Mesodermal cell (in vitro differentiated cells): ENCODE measurements around the gene IGSF3.

Experiments
- H3K27ac ChIP-seq: 2 replicates; pipeline ENCODE4 v1.7.0; 2013; ENCODE audit warnings: mild to moderate bottlenecking, low read depth, low read length, moderate library complexity; ENCODE audit not compliant: severe bottlenecking
- H3K36me3 ChIP-seq: 2 replicates; pipeline ENCODE4 v1.7.1; 2013; ENCODE audit warnings: mild to moderate bottlenecking, low read length, moderate library complexity; ENCODE audit not compliant: control insufficient read depth, insufficient read depth
- H3K4me1 ChIP-seq: one replicate; pipeline ENCODE4 v1.7.1; 2013; ENCODE audit warnings: mild to moderate bottlenecking, low read length; ENCODE audit not compliant: insufficient read depth, control insufficient read depth, poor library complexity, severe bottlenecking
- H3K4me3 ChIP-seq: 2 replicates; pipeline ENCODE4 v1.7.0; 2013; ENCODE audit warnings: low read length, control low read depth, mild to moderate bottlenecking; ENCODE audit not compliant: insufficient read depth, poor library complexity, severe bottlenecking; ENCODE audit errors: extremely low read depth
- H3K9me3 ChIP-seq: 2 replicates; pipeline ENCODE4 v1.7.1; 2013; ENCODE audit warnings: mild to moderate bottlenecking, low read length, moderate library complexity; ENCODE audit not compliant: control insufficient read depth
- WGBS, 2 experiments: methylation state at CpG; one replicate each; pipeline ENCODE4 v1.1.5; 2013; ENCODE audit warnings: missing lambda C conversion rate in 2 of 2; ENCODE audit not compliant: insufficient coverage in 2 of 2; 5-methylcytosine and 5-hydroxymethylcytosine counted together

The IGSF3 gene

DNA sequence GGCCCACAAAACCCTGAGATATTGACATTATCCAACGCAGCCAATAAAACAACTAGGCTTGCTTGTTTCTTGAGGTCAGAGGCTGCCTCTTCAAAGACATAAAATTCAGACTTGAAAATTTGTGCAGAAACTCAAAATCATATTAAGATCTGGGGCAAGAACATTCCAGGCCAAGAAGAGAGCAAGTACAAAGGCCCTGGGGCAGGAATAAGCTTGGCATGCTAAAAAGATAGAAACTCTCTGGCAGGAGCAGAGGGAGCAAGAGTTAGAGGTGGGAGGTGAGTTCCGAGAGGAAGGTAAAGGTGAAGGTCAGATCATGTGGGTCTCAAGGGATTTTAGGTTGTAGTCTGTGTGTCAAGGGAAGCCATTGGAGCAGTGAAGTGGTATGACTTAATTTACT is 8.8 kb upstream of the IGSF3 start:
- no peaks in the 10 kb centered on the region for H3K4me1 ChIP-seq
- no peaks in the 10 kb centered on the region for H3K36me3 ChIP-seq
- 90 to 100% methylated on average over 1 to 2 of the region's 2 CpGs for WGBS, 2 experiments
- H3K27ac ChIP-seq, result no peak overlapping the region
- no peaks in the 10 kb centered on the region for H3K9me3 ChIP-seq
- H3K4me3 ChIP-seq, result no peak overlapping the region

DNA sequence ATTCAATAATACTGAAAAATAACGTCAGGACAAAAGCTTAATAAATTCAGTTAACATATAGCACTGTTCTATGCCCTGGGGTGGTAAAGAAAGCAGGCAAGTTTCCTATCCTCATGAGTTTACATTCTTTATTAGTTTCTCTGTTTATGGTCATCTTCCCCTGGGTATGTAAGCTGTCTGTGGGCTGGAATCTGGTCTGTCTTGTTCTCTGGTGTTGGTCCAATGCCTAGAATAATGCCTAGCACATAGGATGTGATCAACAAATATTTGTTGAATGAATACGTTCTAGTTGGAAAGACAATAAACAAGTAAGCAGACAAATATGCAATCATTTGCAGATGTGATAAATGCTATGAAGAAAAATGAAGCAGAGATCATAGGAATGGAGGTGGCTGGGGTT is 7.2 kb upstream of the IGSF3 start:
- 100% methylated on average over 1 of the region's 2 CpGs; no CpG with 5 or more reads in 1 of the 2 experiments for WGBS, 2 experiments
- no peaks in the 10 kb centered on the region for H3K9me3 ChIP-seq
- H3K4me3 ChIP-seq, result no peak overlapping the region
- no peaks in the 10 kb centered on the region for H3K4me1 ChIP-seq
- H3K36me3 ChIP-seq, result no peaks in the 10 kb centered on the region
- H3K27ac ChIP-seq, result no peak overlapping the region

DNA sequence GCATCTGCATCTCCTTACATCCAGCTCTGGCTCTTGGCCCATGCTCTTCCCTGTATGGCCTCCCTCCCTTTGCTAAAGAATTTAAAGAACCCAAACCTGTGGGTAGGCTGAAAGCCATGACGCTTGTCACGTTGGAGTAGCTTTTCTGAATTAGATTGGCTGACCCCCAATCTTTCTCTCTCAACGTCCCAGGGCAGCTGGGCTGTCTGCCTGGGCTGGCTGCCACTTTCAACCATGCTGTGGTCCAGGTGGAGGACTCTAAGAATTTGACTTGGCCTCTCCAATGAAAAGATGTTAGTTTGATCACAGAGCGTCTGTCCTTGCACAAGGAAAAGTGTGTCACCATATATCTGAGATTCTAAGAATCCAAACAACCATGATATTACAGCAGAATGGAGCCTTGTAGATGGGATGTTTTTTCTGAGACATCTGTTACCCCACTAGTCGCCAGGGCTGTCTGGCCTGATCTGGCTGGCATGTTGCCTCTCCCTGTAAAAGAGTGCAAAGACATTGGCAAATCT is 6.5 kb upstream of the IGSF3 start:
- Histone ChIP-seq H3K9me3 (no peaks in the 10 kb centered on the region), H3K27ac (no peak overlapping the region), H3K4me3 (no peak overlapping the region), H3K36me3 (no peaks in the 10 kb centered on the region), H3K4me1 (no peaks in the 10 kb centered on the region)
- 73 to 87% methylated on average over 3 of the region's 5 CpGs for WGBS, 2 experiments

DNA sequence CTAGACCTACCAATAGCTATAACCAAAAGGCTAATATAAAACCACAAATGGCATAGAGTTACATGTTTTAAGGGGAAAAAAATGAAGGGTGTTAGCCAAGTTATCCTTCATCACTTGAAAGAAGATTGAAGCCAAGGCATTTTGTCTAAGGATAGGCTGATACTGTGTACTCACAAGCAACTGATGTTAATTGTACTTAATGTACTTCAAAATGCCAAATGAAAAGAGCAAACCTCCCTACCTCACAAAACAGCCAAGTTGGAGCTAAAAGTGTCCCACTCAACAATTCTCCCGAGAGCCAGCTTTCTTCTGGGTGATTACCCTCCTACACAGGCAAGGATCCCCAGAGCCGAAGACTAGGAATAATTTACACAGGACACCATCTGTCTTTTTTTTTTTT is 4.4 kb upstream of the IGSF3 start:
- H3K36me3 ChIP-seq, result no peaks in the 10 kb centered on the region
- H3K27ac ChIP-seq, result no peak overlapping the region
- no peak overlapping the region for H3K4me3 ChIP-seq
- no peaks in the 10 kb centered on the region for H3K9me3 ChIP-seq
- 86% methylated on average over 2 of the region's 2 CpGs; no CpG with 5 or more reads in 1 of the 2 experiments for WGBS, 2 experiments
- H3K4me1 ChIP-seq, result no peaks in the 10 kb centered on the region

DNA sequence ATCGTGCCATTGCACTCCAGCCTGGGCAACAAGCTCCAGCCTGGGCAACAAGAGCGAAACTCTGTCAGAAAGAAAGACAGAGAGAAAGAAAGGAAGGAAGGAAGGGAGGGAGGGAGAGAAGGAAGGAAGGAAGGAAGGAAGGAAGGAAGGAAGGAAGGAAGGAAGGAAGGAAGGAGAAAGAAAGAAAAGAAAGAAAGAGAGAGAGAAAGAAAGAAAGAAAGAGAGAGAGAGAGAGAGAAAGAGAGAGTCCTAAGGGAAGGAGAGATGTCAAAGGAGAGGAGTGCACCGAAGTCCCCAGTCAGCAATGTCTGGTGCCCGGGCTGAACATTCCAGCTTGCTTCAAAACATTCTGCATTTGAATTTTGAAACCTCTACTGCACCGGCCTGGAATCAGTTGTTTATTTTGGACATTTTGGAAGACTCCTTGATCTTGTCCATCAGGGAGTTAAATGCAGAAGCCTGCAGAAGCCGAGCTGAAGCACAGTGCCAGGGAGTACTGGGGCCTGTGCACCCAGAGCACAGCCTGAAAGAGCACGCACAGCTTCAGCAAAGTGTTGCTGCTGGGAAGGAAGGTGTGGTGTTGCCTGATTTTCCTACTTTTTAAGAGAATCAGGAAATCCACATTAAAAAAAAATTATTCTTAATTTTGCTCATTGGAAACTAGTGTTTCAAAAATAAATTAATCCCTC is 3.7 kb upstream of the IGSF3 start:
- Histone ChIP-seq H3K4me1 (no peaks in the 10 kb centered on the region), H3K9me3 (no peaks in the 10 kb centered on the region), H3K36me3 (no peaks in the 10 kb centered on the region), H3K4me3 (no peak overlapping the region), H3K27ac (no peak overlapping the region)
- WGBS, 2 experiments, result 84 to 89% methylated on average over 5 to 6 of the region's 7 CpGs

DNA sequence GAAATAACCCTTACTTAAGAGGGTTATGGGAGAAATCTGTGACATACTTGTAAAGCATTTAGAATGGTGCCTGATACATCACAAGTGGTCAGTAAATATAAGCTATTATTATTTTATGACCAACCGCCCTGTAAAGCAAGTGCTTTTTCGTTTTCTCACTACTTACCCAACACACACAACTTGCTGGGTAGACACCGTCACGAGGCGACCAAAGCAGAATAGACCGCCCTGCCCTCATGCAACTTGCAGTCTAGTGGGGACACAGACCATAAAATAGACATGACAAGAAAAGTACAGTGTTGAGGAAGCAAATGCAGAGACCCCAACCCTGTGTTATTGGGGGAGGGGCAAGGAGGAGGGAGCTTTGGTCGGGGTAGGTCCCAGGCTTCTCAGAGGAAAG is 744 bp upstream of the IGSF3 start:
- Histone ChIP-seq H3K27ac (no peak overlapping the region), H3K4me3 (peak overlapping the region; percentile 71), H3K36me3 (peaks cover 7% of the 10 kb centered on the region), H3K9me3 (no peaks in the 10 kb centered on the region), H3K4me1 (no peaks in the 10 kb centered on the region)
- 57 to 70% methylated on average over 1 to 2 of the region's 7 CpGs for WGBS, 2 experiments

DNA sequence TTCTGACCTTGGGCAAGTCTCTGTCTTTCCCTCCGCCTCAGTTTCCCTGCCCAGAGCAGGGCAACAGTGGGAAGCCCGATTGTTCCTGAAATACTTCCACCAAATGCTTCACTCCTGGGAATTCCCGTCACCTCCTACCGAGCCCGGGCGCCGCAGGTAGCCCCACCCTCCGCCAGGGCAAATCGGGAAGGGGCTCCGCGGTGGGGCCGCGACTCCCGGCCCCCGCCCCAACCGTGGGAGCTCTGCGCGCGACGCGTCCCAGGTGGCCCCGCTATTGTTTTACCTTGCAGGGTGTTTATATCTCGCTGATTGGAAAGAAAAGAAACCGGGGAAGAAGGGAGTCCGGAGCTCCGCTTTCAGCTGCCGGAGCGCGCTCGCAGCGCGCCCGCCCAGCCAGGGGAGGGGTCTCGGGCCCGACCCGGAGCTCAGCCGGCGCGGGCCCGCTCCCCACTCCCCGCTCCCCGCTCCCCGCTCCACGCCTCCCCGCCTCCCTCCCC is 407 bp downstream of the IGSF3 start:
- Histone ChIP-seq H3K36me3 (peaks cover 7% of the 10 kb centered on the region), H3K27ac (no peak overlapping the region), H3K4me1 (no peaks in the 10 kb centered on the region), H3K4me3 (peak overlapping the region; percentile 71), H3K9me3 (no peaks in the 10 kb centered on the region)
- WGBS, 2 experiments, result 0% methylated on average over 10 to 19 of the region's 45 CpGs

DNA sequence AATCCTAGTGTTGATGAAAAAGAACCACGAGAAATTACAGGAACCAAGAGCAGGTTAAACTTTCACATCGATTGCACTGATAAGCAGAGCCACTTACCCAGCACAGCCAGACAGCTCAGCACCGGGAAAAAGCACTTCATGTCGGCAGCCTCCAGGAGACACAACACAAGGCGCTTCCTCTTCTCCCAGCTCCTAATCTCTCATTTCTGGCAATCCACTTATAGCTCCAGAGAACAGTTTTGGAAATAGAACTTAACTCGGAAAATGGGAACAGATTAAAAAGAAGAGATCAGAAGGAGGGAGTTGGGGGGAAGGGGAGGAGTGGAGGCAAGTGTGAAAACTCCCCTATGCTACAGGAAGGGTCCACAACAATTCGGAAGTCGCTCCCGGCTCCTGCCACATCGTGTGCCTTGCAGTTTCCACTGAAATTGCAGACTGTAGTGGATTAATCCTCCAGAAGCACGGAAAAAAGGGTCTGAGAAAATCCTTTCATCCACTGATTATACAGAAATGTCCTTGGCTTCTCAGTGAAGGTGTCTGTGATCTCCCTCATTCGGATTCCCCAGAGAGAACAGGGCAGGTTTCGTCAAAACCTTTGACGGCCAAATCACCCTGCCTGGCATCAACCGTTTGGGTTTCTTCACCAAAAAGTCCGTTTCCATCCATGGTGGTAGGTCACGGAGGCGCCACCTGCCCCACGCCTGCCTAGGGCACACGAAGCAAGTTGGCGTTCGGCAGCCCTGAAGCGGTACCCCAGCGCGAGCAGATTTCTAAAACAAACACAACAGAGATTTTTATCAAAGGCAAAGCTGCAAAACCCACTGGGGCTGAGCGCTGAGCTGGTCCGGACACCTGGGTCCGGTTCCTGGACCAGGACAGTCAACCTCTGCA is 1.1 kb downstream of the IGSF3 start:
- 11 to 13% methylated on average over 26 of the region's 28 CpGs for WGBS, 2 experiments

DNA sequence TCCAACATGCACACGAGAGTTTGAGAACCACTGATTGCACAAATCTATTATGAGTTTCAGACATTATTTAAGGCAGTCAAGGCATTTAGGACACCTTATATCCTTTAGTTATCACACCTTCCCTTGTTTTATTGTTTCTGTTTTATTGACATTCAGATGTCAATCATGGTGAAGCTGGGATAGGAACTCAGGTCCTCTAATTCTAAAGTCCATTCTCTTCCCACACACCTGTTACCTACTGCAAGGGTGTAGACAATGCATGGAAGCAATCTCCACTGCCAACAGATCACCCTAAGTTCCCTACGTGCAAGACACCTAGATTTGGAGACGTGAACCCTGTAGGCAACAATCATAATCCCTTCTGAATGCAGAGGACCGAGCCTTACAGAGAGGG is 2.6 kb downstream of the IGSF3 start:
- H3K4me3 ChIP-seq, result no peak overlapping the region
- H3K27ac ChIP-seq, result no peak overlapping the region
- H3K4me1 ChIP-seq, result no peaks in the 10 kb centered on the region
- 93 to 95% methylated on average over 3 to 4 of the region's 4 CpGs for WGBS, 2 experiments
- no peaks in the 10 kb centered on the region for H3K9me3 ChIP-seq
- H3K36me3 ChIP-seq, result peaks cover 10% of the 10 kb centered on the region

More for the DNA sequence above, 1.1 kb downstream of the IGSF3 start:
- Histone ChIP-seq H3K4me1 (no peaks in the 10 kb centered on the region), H3K9me3 (no peaks in the 10 kb centered on the region), H3K27ac (no peak overlapping the region), H3K36me3 (peaks cover 7% of the 10 kb centered on the region), H3K4me3 (peak overlapping the region; percentile 71)

DNA sequence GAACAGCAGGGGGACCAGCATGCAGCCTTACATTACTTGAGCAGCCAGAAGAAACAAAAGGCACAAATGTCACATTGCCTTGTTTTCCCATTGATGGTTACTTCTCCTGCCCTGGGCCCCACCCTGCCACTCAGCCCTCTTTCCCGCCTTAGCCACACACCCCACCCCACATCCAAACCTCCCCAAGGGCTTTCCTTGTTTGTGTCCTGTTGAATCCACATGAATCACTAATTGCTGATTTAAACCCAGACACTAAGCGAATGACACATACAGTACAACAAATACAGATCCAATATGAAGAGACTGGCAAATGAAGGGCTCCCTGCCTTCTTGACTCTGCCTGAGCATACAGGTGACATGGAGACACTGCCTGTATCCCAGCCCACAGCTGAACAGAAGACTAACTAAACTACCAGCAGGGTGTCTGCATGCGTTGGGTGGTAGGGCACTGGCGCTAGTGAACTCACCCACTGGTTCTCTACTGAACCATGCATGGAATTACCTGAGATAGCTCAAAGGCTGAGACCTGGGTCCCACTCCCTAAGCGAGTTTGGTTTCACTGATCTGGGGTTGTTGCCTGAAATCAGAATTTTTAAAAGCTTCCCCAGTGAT is 3.1 kb downstream of the IGSF3 start:
- no peak overlapping the region for H3K27ac ChIP-seq
- H3K9me3 ChIP-seq, result no peaks in the 10 kb centered on the region
- no peak overlapping the region for H3K4me3 ChIP-seq
- no peaks in the 10 kb centered on the region for H3K4me1 ChIP-seq
- H3K36me3 ChIP-seq, result peaks cover 10% of the 10 kb centered on the region
- 91 to 95% methylated on average over 2 to 4 of the region's 5 CpGs for WGBS, 2 experiments
